Stimulated activated CD4-positive, alpha-beta T cell treated with anti-CD3 and anti-CD28 coated beads, Interleukin-15, amount 100 ng/mL, for 24 hours (primary cell): Measurements from ENCODE around the gene TLE3.
A peak's percentile ranks its signal among the peaks of the same experiment; 100 is the strongest.

Source experiments
- DNase-seq: peaks from one replicate; pipeline ENCODE4 v3.0.0-alpha.2; 2020

Gene TLE3

GRCh38 chr15:70026991-70027390, 70.7 kb downstream of the TLE3 start:
- no peak for DNase-seq

- DNase-seq: no peak
Measured at GRCh38 chr15:70025413-70026296, 72.1 kb downstream of the TLE3 start.

GRCh38 chr15:70024521-70024920, 73.2 kb downstream of the TLE3 start:
- DNase-seq: no peak

- DNase-seq: no peak
Measured at GRCh38 chr15:70023769-70024491, 73.8 kb downstream of the TLE3 start.

- DNase-seq: peak; percentile 46
Measured at GRCh38 chr15:70023064-70023768, 74.5 kb downstream of the TLE3 start.

- no peak for DNase-seq
Measured at GRCh38 chr15:70020229-70020628, 77.5 kb downstream of the TLE3 start.

- no peak for DNase-seq
Measured at GRCh38 chr15:70018646-70019600, 78.8 kb downstream of the TLE3 start.

- DNase-seq: no peak
Measured at GRCh38 chr15:70017801-70018200, 79.9 kb downstream of the TLE3 start.

- DNase-seq: no peak
Measured at GRCh38 chr15:70017025-70017424, 80.7 kb downstream of the TLE3 start.

- DNase-seq: no peak
Measured at GRCh38 chr15:70016511-70016994, 81.2 kb downstream of the TLE3 start.

GRCh38 chr15:70014860-70015490, 82.7 kb downstream of the TLE3 start:
- no peak for DNase-seq

- DNase-seq: no peak
Measured at GRCh38 chr15:70014331-70014730, 83.4 kb downstream of the TLE3 start.

GRCh38 chr15:70013656-70014313, 83.9 kb downstream of the TLE3 start:
- DNase-seq: no peak

GRCh38 chr15:70012895-70013294, 84.8 kb downstream of the TLE3 start:
- no peak for DNase-seq

GRCh38 chr15:70008697-70009290, 88.9 kb downstream of the TLE3 start:
- DNase-seq: no peak

- no peak for DNase-seq
Measured at GRCh38 chr15:70006259-70007147, 91.2 kb downstream of the TLE3 start.

- DNase-seq: no peak
Measured at GRCh38 chr15:70004826-70005225, 92.9 kb downstream of the TLE3 start.

GRCh38 chr15:70002897-70003296, 94.8 kb downstream of the TLE3 start:
- no peak for DNase-seq

GRCh38 chr15:70001859-70002258, 95.9 kb downstream of the TLE3 start:
- no peak for DNase-seq
